ENCODE measurements around the gene PATJ. TPM values are rescaled to one million over a fixed set of nuclear protein-coding genes. Genes with fewer than 3 reads are reported as not detected.

The PATJ gene
- total and polyA plus RNA-seq, 2 experiments from 2014 or later = 35.3 to 68.4 TPM

- no peak overlapping the region for H3K27ac ChIP-seq (ENCODE audit: low read depth)
- peaks cover 15% of the 10 kb centered on the region for H3K4me1 ChIP-seq (ENCODE audit: insufficient read depth)
- DNase-seq (ENCODE audit: low spot score) = no peak
- Mint-ChIP-seq H3K36me3 (ENCODE audit: low read depth) (peaks cover 16% of the 10 kb centered on the region), H3K9me3 (peaks cover 3% of the 10 kb centered on the region; the same call in 2 of the 3 replicates), H3K4me1 (peaks cover 14% of the 10 kb centered on the region), H3K27me3 (ENCODE audit: insufficient read depth, low read depth, poor library complexity) (no peaks in the 10 kb centered on the region), H3K27ac (no peak overlapping the region), H3K4me3 (no peak overlapping the region)
- H3K79me2 ChIP-seq (replicated peaks; ENCODE audit: insufficient read depth) = no peaks in the 10 kb centered on the region
- H3K27me3 ChIP-seq (ENCODE audit: insufficient read depth) = no peaks in the 10 kb centered on the region
- no peak overlapping the region for H3K4me3 ChIP-seq
- ATAC-seq = no peak
- no peaks in the 10 kb centered on the region for H4K20me1 ChIP-seq (replicated peaks; ENCODE audit: insufficient read depth)
- TF ChIP-seq POLR2AphosphoS5 (IDR thresholded peaks at IDR 0.05; ENCODE audit: low read depth) (no peak), ETS1 (IDR thresholded peaks at IDR 0.05) (no peak), ZNF462 (CRISPR knock-in tag; IDR thresholded peaks at IDR 0.05) (no peak), ZNF114 (CRISPR knock-in tag; IDR thresholded peaks at IDR 0.05) (no peak), EZH2 (IDR thresholded peaks at IDR 0.05; ENCODE audit: low read depth, unreplicated experiment) (no peak), CTCF (conservative IDR thresholded peaks at IDR 0.05; ENCODE audit: low read depth in 2 of 2) (no peak), NANOG (IDR thresholded peaks at IDR 0.05; ENCODE audit: borderline replicate concordance) (no peak), ZNF331 (CRISPR knock-in tag; IDR thresholded peaks at IDR 0.05; ENCODE audit: low read depth) (no peak), JUNB (IDR thresholded peaks at IDR 0.05; ENCODE audit: unreplicated experiment) (no peak), EZH2phosphoT487 (IDR thresholded peaks at IDR 0.05; ENCODE audit: unreplicated experiment) (no peak), REST (IDR thresholded peaks at IDR 0.05; ENCODE audit: unreplicated experiment) (no peak), CREB1 (CRISPR knock-in tag; IDR thresholded peaks at IDR 0.05; ENCODE audit: low read depth) (no peak), STAT1 (IDR thresholded peaks at IDR 0.05; ENCODE audit: unreplicated experiment) (no peak)
- no peak overlapping the region for H3K4me2 ChIP-seq
- no peak overlapping the region for H2AFZ ChIP-seq
- H3K9me2 ChIP-seq (ENCODE audit: insufficient read depth) = no peaks in the 10 kb centered on the region
- H3K36me3 ChIP-seq (ENCODE audit: insufficient read depth) = no peaks in the 10 kb centered on the region
- peaks cover 8% of the 10 kb centered on the region; the same call in 1 of the 2 replicates for H3F3A ChIP-seq (replicated peaks; ENCODE audit: low read depth)
Observed at GRCh38 chr1:62100442-62100841, 358.2 kb downstream of the PATJ start.
